ENCODE data around the gene MAP7D1. TPM values are rescaled to one million over a fixed set of nuclear protein-coding genes. Genes with fewer than 3 reads are reported as not detected.

MAP7D1 gene
- total RNA-seq, 1 experiment from 2014 or later: 212 TPM

DNA sequence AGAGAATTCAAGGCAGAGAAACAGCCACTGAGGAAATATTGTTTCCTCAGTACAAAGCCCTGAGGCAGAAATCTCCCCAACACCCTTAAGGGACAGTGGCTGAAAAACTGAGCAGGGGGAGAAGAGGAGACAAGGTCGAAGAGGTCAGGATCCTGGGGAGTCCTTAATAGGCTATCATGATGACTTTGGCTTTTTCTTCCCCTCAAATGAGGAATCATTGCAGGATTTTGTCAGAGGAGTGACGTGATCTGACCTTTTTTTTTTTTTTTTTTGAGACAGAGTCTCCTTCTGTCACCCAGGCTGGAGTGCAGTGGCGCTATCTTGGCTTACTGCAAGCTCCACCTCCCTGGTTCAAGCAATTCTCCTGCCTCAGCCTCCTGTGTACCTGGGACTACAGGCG, 10.2 kb downstream of the MAP7D1 start:
- Histone ChIP-seq H3K4me3 (ENCODE audit: low read depth in 2 of 2, low read length in 2 of 2) (no peak overlapping the region), H3K27ac (ENCODE audit: low read length) (no peak overlapping the region), H3K36me3 (ENCODE audit: control insufficient read depth, insufficient read depth, low read length) (no peaks in the 10 kb centered on the region; the same call in 1 of the 2 replicates), H3K9me3 (ENCODE audit: control insufficient read depth, insufficient read depth, low read depth, low read length) (no peaks in the 10 kb centered on the region), H3K4me1 (ENCODE audit: control insufficient read depth, insufficient read depth, low read length) (peaks cover 18% of the 10 kb centered on the region), H3K27me3 (ENCODE audit: control insufficient read depth, insufficient read depth, low read length) (no peaks in the 10 kb centered on the region)
- BruUV-seq (replicated peaks): no TSS peak
- ChIA-PET POLR2A (interaction anchor here (0.7 kb wide), 1 partner anchor 16 kb away, joined by 12 read pairs; no protein-coding TSS in a partner anchor), CTCF (interaction anchor here (0.7 kb wide), 1 partner anchor 1010 kb away, joined by 6 read pairs; no protein-coding TSS in a partner anchor)
- intact Hi-C loops (cut with micrococcal nuclease; ENCODE audit: unreplicated experiment) (no loop called here), in situ Hi-C loops (cut with HindIII; ENCODE audit: low pct_unique_long_range_greater_than_20kb, low sequenced_read_pairs) (no loop called here)
- ATAC-seq: no peak
- DNase-seq (ENCODE audit: low read depth, low spot score): no peak
- TF ChIP-seq TCF7L2 (IDR thresholded peaks at IDR 0.05; ENCODE audit: low read depth, low read length): no peak
- no peak for TF ChIP-seq SIN3A (IDR thresholded peaks at IDR 0.05; ENCODE audit: borderline replicate concordance, insufficient read depth, low read depth, low read length)
- no peak for TF ChIP-seq POLR2AphosphoS5 (IDR thresholded peaks at IDR 0.05; ENCODE audit: low read depth, low read length)
- TF ChIP-seq, protein P1, sequence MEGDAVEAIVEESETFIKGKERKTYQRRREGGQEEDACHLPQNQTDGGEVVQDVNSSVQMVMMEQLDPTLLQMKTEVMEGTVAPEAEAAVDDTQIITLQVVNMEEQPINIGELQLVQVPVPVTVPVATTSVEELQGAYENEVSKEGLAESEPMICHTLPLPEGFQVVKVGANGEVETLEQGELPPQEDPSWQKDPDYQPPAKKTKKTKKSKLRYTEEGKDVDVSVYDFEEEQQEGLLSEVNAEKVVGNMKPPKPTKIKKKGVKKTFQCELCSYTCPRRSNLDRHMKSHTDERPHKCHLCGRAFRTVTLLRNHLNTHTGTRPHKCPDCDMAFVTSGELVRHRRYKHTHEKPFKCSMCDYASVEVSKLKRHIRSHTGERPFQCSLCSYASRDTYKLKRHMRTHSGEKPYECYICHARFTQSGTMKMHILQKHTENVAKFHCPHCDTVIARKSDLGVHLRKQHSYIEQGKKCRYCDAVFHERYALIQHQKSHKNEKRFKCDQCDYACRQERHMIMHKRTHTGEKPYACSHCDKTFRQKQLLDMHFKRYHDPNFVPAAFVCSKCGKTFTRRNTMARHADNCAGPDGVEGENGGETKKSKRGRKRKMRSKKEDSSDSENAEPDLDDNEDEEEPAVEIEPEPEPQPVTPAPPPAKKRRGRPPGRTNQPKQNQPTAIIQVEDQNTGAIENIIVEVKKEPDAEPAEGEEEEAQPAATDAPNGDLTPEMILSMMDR (IDR thresholded peaks at IDR 0.05): no peak
- TF ChIP-seq, protein P2, sequence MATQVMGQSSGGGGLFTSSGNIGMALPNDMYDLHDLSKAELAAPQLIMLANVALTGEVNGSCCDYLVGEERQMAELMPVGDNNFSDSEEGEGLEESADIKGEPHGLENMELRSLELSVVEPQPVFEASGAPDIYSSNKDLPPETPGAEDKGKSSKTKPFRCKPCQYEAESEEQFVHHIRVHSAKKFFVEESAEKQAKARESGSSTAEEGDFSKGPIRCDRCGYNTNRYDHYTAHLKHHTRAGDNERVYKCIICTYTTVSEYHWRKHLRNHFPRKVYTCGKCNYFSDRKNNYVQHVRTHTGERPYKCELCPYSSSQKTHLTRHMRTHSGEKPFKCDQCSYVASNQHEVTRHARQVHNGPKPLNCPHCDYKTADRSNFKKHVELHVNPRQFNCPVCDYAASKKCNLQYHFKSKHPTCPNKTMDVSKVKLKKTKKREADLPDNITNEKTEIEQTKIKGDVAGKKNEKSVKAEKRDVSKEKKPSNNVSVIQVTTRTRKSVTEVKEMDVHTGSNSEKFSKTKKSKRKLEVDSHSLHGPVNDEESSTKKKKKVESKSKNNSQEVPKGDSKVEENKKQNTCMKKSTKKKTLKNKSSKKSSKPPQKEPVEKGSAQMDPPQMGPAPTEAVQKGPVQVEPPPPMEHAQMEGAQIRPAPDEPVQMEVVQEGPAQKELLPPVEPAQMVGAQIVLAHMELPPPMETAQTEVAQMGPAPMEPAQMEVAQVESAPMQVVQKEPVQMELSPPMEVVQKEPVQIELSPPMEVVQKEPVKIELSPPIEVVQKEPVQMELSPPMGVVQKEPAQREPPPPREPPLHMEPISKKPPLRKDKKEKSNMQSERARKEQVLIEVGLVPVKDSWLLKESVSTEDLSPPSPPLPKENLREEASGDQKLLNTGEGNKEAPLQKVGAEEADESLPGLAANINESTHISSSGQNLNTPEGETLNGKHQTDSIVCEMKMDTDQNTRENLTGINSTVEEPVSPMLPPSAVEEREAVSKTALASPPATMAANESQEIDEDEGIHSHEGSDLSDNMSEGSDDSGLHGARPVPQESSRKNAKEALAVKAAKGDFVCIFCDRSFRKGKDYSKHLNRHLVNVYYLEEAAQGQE (IDR thresholded peaks at IDR 0.05; ENCODE audit: insufficient read depth in 1 of 2, low read depth in 2 of 2, low read length in 1 of 2): no peak

DNA sequence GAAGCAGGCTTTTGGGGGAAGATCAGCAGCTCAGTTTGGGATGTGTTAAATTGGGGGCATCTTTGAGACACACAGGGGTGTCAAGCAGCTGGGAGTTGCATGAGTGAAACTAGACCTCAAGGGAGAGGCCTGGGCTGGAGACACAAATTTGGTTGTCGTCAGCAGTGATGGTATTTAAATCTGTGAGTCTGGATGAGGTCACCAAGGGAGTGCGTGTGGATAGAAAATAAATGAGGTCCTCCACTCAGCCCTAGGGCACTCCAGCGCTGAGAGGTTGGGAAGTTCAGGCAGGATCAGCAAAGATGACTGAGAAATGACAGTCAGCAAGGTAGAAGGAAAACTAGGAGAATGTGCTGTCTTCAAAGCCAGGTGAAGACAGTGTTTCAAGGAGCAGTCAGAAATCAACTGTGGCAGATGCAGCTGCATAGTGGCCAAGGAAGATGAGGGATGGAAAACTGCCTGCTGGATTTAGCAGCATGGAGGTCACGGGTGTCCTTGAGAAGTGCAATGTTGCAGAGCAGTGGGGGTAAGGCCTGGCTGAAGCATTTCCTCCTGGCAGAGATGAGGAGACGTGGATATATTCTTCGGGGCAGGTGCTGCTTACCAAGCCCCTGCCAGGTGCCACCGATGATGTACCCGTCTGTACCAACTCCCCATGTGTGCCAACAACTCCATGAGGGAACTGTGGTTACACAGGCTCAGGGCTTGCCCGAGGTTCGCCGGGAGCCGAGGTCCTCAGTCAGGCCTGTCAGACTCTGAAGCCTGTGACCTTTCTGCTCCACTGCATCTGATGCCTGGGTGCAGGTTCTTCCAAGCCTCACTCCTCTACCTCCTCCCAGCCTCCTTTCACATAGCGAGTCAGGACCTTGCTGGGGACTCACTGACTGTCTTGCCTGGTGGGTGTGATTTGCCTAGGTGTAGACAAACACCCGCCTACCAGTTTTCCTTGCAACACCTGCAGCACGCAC, 11.3 kb downstream of the MAP7D1 start:
- ChIA-PET CTCF (interaction anchor here (0.7 kb wide), 1 partner anchor 1011 kb away, joined by 6 read pairs; no protein-coding TSS in a partner anchor), POLR2A (no interaction called here)
- no peak overlapping the region for H3K4me3 ChIP-seq (ENCODE audit: low read depth in 2 of 2, low read length in 2 of 2)
- TF ChIP-seq, protein P2 (IDR thresholded peaks at IDR 0.05; ENCODE audit: insufficient read depth in 1 of 2, low read depth in 2 of 2, low read length in 1 of 2): no peak
- TF ChIP-seq POLR2AphosphoS5 (IDR thresholded peaks at IDR 0.05; ENCODE audit: low read depth, low read length): no peak
- no peaks in the 10 kb centered on the region for H3K27me3 ChIP-seq (ENCODE audit: control insufficient read depth, insufficient read depth, low read length)
- in situ Hi-C loops (cut with HindIII; ENCODE audit: low pct_unique_long_range_greater_than_20kb, low sequenced_read_pairs): no loop called here
- peaks cover 9% of the 10 kb centered on the region for H3K4me1 ChIP-seq (ENCODE audit: control insufficient read depth, insufficient read depth, low read length)
- no peaks in the 10 kb centered on the region; the same call in 1 of the 2 replicates for H3K36me3 ChIP-seq (ENCODE audit: control insufficient read depth, insufficient read depth, low read length)
- no peaks in the 10 kb centered on the region for H3K9me3 ChIP-seq (ENCODE audit: control insufficient read depth, insufficient read depth, low read depth, low read length)
- 0 out of 2 replicates have a peak, but pooled peaks have one; percentile 19 for ATAC-seq
- no TSS peak for BruUV-seq (replicated peaks)
- no peak overlapping the region for H3K27ac ChIP-seq (ENCODE audit: low read length)
- DNase-seq (ENCODE audit: low read depth, low spot score): no peak
- intact Hi-C loops (cut with micrococcal nuclease; ENCODE audit: unreplicated experiment): no loop called here
